H1 (cell line): ENCODE results near the gene GNAQ. TPM values are rescaled to one million over a fixed set of nuclear protein-coding genes. Genes with fewer than 3 reads are reported as not detected.

Source experiments
- CHD1 ChIP-seq: IDR thresholded peaks from 2 replicates; pipeline ENCODE4 v1.6.1; 2012; ENCODE audit warnings: low read depth, low read length, improper control_type of control experiment
- CHD7 ChIP-seq: fragments of 300-600 bp; sonication (generic); IDR thresholded peaks from 2 replicates; pipeline ENCODE4 v1.7.1; 2012; ENCODE audit warnings: low read length, moderate library complexity, mild to moderate bottlenecking, inconsistent platforms; ENCODE audit not compliant: insufficient replicate concordance
- CTBP2 ChIP-seq: IDR thresholded peaks from 2 replicates; pipeline ENCODE4 v1.7.0; 2011; ENCODE audit warnings: borderline replicate concordance, mild to moderate bottlenecking, moderate library complexity, mixed read lengths, low read length; ENCODE audit not compliant: insufficient read depth, insufficient read length
- GTF2F1 ChIP-seq: IDR thresholded peaks from 2 replicates; pipeline ENCODE4 v1.6.1; 2012; ENCODE audit warnings: low read depth, low read length, improper control_type of control experiment, borderline replicate concordance
- JUN ChIP-seq: IDR thresholded peaks from 2 replicates; pipeline ENCODE4 v1.6.1; 2011; ENCODE audit warnings: low read depth, mild to moderate bottlenecking, improper control_type of control experiment, low read length
- JUND ChIP-seq: IDR thresholded peaks from 2 replicates; pipeline ENCODE4 v1.6.1; 2011; ENCODE audit warnings: mild to moderate bottlenecking, improper control_type of control experiment, low read length
- RFX5 ChIP-seq: IDR thresholded peaks from 2 replicates; pipeline ENCODE4 v1.6.1; 2011; ENCODE audit warnings: low read depth, low read length, improper control_type of control experiment, borderline replicate concordance
- SIX5 ChIP-seq: IDR thresholded peaks from 2 replicates; pipeline ENCODE4 v1.6.1; 2011; ENCODE audit warnings: mild to moderate bottlenecking, low read depth, low read length
- SP1 ChIP-seq: IDR thresholded peaks from 2 replicates; pipeline ENCODE4 v1.6.1; 2011; ENCODE audit warnings: low read depth, low read length
- USF2 ChIP-seq: IDR thresholded peaks from 2 replicates; pipeline ENCODE4 v1.6.1; 2011; ENCODE audit warnings: low read length, improper control_type of control experiment
- YY1 ChIP-seq: IDR thresholded peaks from 2 replicates; pipeline ENCODE4 v1.6.1; 2011; ENCODE audit warnings: low read depth, mild to moderate bottlenecking, low read length
- ZNF274 ChIP-seq: IDR thresholded peaks from 2 replicates; pipeline ENCODE4 v1.7.0; 2012; ENCODE audit warnings: low read length, borderline replicate concordance; ENCODE audit errors: extremely low read depth
- polyA plus RNA-seq, 7 experiments: library from polyadenylated mRNA; depleted of rRNA in 3 of 7; stranded (reverse) in 5 of 7; unstranded in 2 of 7; fragments of >200 nt in 5 of 7; fragments of 200-250 nt in 2 of 7; gene quantifications; 1 replicate in 5 of 7; 2 replicates in 1 of 7; 4 replicates in 1 of 7; pipeline versions ENCODE4 v1.2.1 to v1.2.3, GENCODE V29; 2011 to 2013; ENCODE audit warnings: missing spikeins in 2 of 7, mixed read lengths in 2 of 7
- total RNA-seq: library from RNA; stranded (reverse); fragmentation: NEBNext Ultra II Directional; extraction: Animal tissue kit (Norgen Biotek cat#: 25700); gene quantifications from 2 replicates; pipeline ENCODE4 v1.2.1, GENCODE V29; 2021

Gene GNAQ
- total and polyA plus RNA-seq, 2 of the 8 experiments (the other 6 are each of a cell fraction or from before 2014, with no cell fraction given), result 22.8 to 63.8 TPM

GRCh38 chr9:78070521-78070920 lies 38.9 kb upstream of the GNAQ start (continued):
- no peak for TF ChIP-seq CHD7
- no peak for TF ChIP-seq SIX5
- no peak for TF ChIP-seq CTBP2
- TF ChIP-seq ZNF274, result no peak
- no peak for TF ChIP-seq GTF2F1
- no peak for TF ChIP-seq CHD1
- no peak for TF ChIP-seq JUND
- no peak for TF ChIP-seq YY1
- TF ChIP-seq RFX5, result no peak
- no peak for TF ChIP-seq JUN
- TF ChIP-seq USF2, result no peak
- TF ChIP-seq SP1, result no peak
